ENCODE results near the gene NDST3.
"Not testable (repeated sequence)": the region's sequence is repeated elsewhere in the genome, so short reads cannot be mapped to it uniquely, and the experiment has no call there.

NDST3 gene

GRCh38 chr4:118260309-118260708 is 226.0 kb downstream of the NDST3 start:
- TF ChIP-seq CTCF (IDR thresholded peaks at IDR 0.05; ENCODE audit: low read depth, low read length), result no peak
- Histone ChIP-seq H3K9me3 (no peaks in the 10 kb centered on the region), H3K4me3 (ENCODE audit: low read depth, low read length) (no peak overlapping the region), H3K4me1 (no peaks in the 10 kb centered on the region), H3K36me3 (no peaks in the 10 kb centered on the region), H3K27me3 (no peaks in the 10 kb centered on the region)
- no peak for DNase-seq

GRCh38 chr4:118264096-118264495 is 229.8 kb downstream of the NDST3 start:
- Histone ChIP-seq H3K27me3 (no peaks in the 10 kb centered on the region), H3K9me3 (no peaks in the 10 kb centered on the region), H3K4me3 (ENCODE audit: low read depth, low read length) (no peak overlapping the region), H3K4me1 (no peaks in the 10 kb centered on the region), H3K36me3 (no peaks in the 10 kb centered on the region)
- TF ChIP-seq CTCF (IDR thresholded peaks at IDR 0.05; ENCODE audit: low read depth, low read length), result no peak
- DNase-seq, result no peak

- peak; percentile 36 for DNase-seq
- H3K4me3 ChIP-seq (ENCODE audit: low read depth, low read length), result peak overlapping the region; percentile 39
- no peaks in the 10 kb centered on the region for H3K9me3 ChIP-seq
- no peaks in the 10 kb centered on the region for H3K27me3 ChIP-seq
- TF ChIP-seq CTCF (IDR thresholded peaks at IDR 0.05; ENCODE audit: low read depth, low read length), result no peak
- H3K4me1 ChIP-seq, result no peaks in the 10 kb centered on the region
- H3K36me3 ChIP-seq, result no peaks in the 10 kb centered on the region
Measured at GRCh38 chr4:118265312-118266144, 231.2 kb downstream of the NDST3 start.

GRCh38 chr4:118266145-118266496 is 231.8 kb downstream of the NDST3 start:
- not testable (repeated sequence) for DNase-seq; H3K27me3 ChIP-seq; H3K9me3 ChIP-seq; H3K4me1 ChIP-seq; H3K4me3 ChIP-seq (ENCODE audit: low read depth, low read length); H3K36me3 ChIP-seq

- H3K9me3 ChIP-seq, result no peaks in the 10 kb centered on the region
- no peaks in the 10 kb centered on the region for H3K4me1 ChIP-seq
- no peak for TF ChIP-seq CTCF (IDR thresholded peaks at IDR 0.05; ENCODE audit: low read depth, low read length)
- H3K27me3 ChIP-seq, result no peaks in the 10 kb centered on the region; the same call in 1 of the 2 replicates
- no peak overlapping the region for H3K4me3 ChIP-seq (ENCODE audit: low read depth, low read length)
- DNase-seq, result no peak
- H3K36me3 ChIP-seq, result no peaks in the 10 kb centered on the region
Measured at GRCh38 chr4:118268780-118269179, 234.5 kb downstream of the NDST3 start.

- H3K9me3 ChIP-seq, result no peaks in the 10 kb centered on the region
- no peaks in the 10 kb centered on the region for H3K4me1 ChIP-seq
- no peaks in the 10 kb centered on the region for H3K36me3 ChIP-seq
- no peaks in the 10 kb centered on the region; the same call in 1 of the 2 replicates for H3K27me3 ChIP-seq
- peak; percentile 15 for DNase-seq
- no peak overlapping the region for H3K4me3 ChIP-seq (ENCODE audit: low read depth, low read length)
- peak; percentile 47 for TF ChIP-seq CTCF (IDR thresholded peaks at IDR 0.05; ENCODE audit: low read depth, low read length)
Measured at GRCh38 chr4:118270492-118270891, 236.2 kb downstream of the NDST3 start.
